GM18517 (cell line): Measurements from ENCODE around the gene SF1.
"Not testable (repeated sequence)": the region's sequence is repeated elsewhere in the genome, so short reads cannot be mapped to it uniquely, and the experiment has no call there.

ENCODE experiments used
- ATAC-seq: cut with Tn5 transposase; IDR thresholded peaks from one replicate; pipeline ENCODE4 v1.9.1; 2021; ENCODE audit warnings: mild to moderate bottlenecking, moderate library complexity; ENCODE audit not compliant: unreplicated experiment

The SF1 gene

GRCh38 chr11:64778473-64779298 lies at the start of gene SF1:
Gene SF1, minus strand, starts transcription at chr11:64778542. Its CDS starts 150 bp downstream, at chr11:64778392.
- peak; percentile 82 for ATAC-seq

GRCh38 chr11:64827451-64827839 lies 49.1 kb upstream of the SF1 start:
- ATAC-seq: no peak

GRCh38 chr11:64826578-64827450 lies 48.5 kb upstream of the SF1 start:
- no peak for ATAC-seq

GRCh38 chr11:64826062-64826461 lies 47.7 kb upstream of the SF1 start:
- no peak for ATAC-seq

- ATAC-seq: no peak
These were observed 45.3 kb upstream of the SF1 start for GRCh38 chr11:64823568-64824119.

- no peak for ATAC-seq
These were observed 39.1 kb upstream of the SF1 start for GRCh38 chr11:64817476-64817875.

GRCh38 chr11:64815433-64815832 lies 37.1 kb upstream of the SF1 start:
- not testable (repeated sequence) for ATAC-seq

- ATAC-seq: peak; percentile 69
These were observed 36.4 kb upstream of the SF1 start for GRCh38 chr11:64814712-64815187.

GRCh38 chr11:64813826-64814225 lies 35.5 kb upstream of the SF1 start:
- no peak for ATAC-seq

GRCh38 chr11:64810891-64811272 lies 32.5 kb upstream of the SF1 start:
- ATAC-seq: peak; percentile 5

- peak; percentile 37 for ATAC-seq
These were observed 32.0 kb upstream of the SF1 start, which contains the start of gene MEN1 for GRCh38 chr11:64810271-64810890. Gene MEN1, minus strand, starts transcription at chr11:64810551. Its CDS starts 442 bp downstream, at chr11:64810109.

- no peak for ATAC-seq
These were observed 31.5 kb upstream of the SF1 start for GRCh38 chr11:64809781-64810241.

- ATAC-seq: no peak
These were observed 27.1 kb upstream of the SF1 start for GRCh38 chr11:64805481-64805880.

GRCh38 chr11:64804346-64805210 lies 26.2 kb upstream of the SF1 start:
- no peak for ATAC-seq

GRCh38 chr11:64803846-64804345 lies 25.6 kb upstream of the SF1 start:
- ATAC-seq: no peak

- ATAC-seq: peak; percentile 49
These were observed 25.0 kb upstream of the SF1 start, which contains the start of gene MAP4K2 for GRCh38 chr11:64803158-64803845. Gene MAP4K2, minus strand, starts transcription at chr11:64803214. Its CDS starts 65 bp downstream, at chr11:64803149.

- peak; percentile 16 for ATAC-seq
These were observed 24.2 kb upstream of the SF1 start for GRCh38 chr11:64802370-64803157.
